Esophagus squamous epithelium (tissue), 5 donors: Measurements from ENCODE around the gene HTR2A. TPM values are rescaled to one million over a fixed set of nuclear protein-coding genes. Genes with fewer than 3 reads are reported as not detected.

ENCODE experiments used
- DNase-seq: peaks from one replicate; lab custom pipeline; 2025; lab: John Stamatoyannopoulos, UW
- H3K27ac ChIP-seq, 4 donors: fragments of 200-600 bp; sonication (generic); one replicate each; pipeline ENCODE4 v1.5.1; 2016 to 2019; ENCODE audit warnings: mild to moderate bottlenecking in 1 of 4
- H3K27me3 ChIP-seq, 4 donors: fragments of 200-600 bp; sonication (generic); 1 replicate in 3 of 4; 2 replicates in 1 of 4; pipeline versions ENCODE4 v1.5.1 to v1.6.0; 2017 to 2021; ENCODE audit warnings: antibody characterized with exemption in 1 of 4
- H3K36me3 ChIP-seq, 3 donors: fragments of 200-600 bp; sonication (generic); one replicate each; pipeline ENCODE4 v1.5.1; 2016 to 2019
- H3K4me1 ChIP-seq, 3 donors: fragments of 200-600 bp; sonication (generic); one replicate each; pipeline ENCODE4 v1.5.1; 2017 to 2019
- H3K4me3 ChIP-seq, 4 donors: fragments of 200-600 bp; sonication (generic); 1 replicate in 3 of 4; 2 replicates in 1 of 4; pipeline ENCODE4 v1.5.1; 2016 to 2019; ENCODE audit warnings: mild to moderate bottlenecking in 2 of 4, moderate library complexity in 1 of 4
- H3K9me3 ChIP-seq, 3 donors: fragments of 200-600 bp; sonication (generic); one replicate each; pipeline ENCODE4 v1.5.1; 2016 to 2019
- CTCF ChIP-seq, 6 experiments: fragments of 450-650 bp in 4 of 6; fragments of 200-600 bp in 2 of 6; sonication (generic) in 2 of 6; IDR thresholded peaks; one replicate each; pipeline ENCODE4 v1.5.1; 2016 to 2019; ENCODE audit warnings: antibody characterized with exemption in 6 of 6, mild to moderate bottlenecking in 4 of 6, moderate library complexity in 4 of 6
- POLR2A ChIP-seq, 4 donors: fragments of 450-650 bp; IDR thresholded peaks; one replicate each; pipeline ENCODE4 v1.6.1; 2017; ENCODE audit warnings: antibody characterized with exemption in 4 of 4, mild to moderate bottlenecking in 4 of 4, moderate library complexity in 3 of 4
- WGBS, 2 donors: methylation state at CpG; one replicate each; pipeline ENCODE4 v1.1.5; 2018; 5-methylcytosine and 5-hydroxymethylcytosine counted together
- intact Hi-C: fragments of 100-400 bp; cut with DNase I; formaldehyde crosslinking; loops from one replicate; pipeline ENCODE4 v1.15.0; 2022
- total RNA-seq, 4 donors: library from RNA; depleted of rRNA; stranded (reverse); fragments of >200 nt; gene quantifications; one replicate each; pipeline ENCODE4 v1.1.0, GENCODE V29; 2016
- donor health status: DM: yes; HTN: yes; CAD: no.

HTR2A gene
- total RNA-seq, 4 donors from 2014 or later: 0.03 to 0.19 TPM; not detected in 2

- TF ChIP-seq POLR2A (IDR thresholded peaks at IDR 0.05): no peak
- no peak for TF ChIP-seq CTCF (IDR thresholded peaks at IDR 0.05)
- no peaks in the 10 kb centered on the region for H3K36me3 ChIP-seq
- no peak for DNase-seq
- H3K4me3 ChIP-seq: no peak overlapping the region
- no peak overlapping the region for H3K27ac ChIP-seq
- WGBS, 2 donors: 74 to 91% methylated on average over 3 of the region's 3 CpGs
- H3K27me3 ChIP-seq: no peaks in the 10 kb centered on the region
- H3K4me1 ChIP-seq: no peaks in the 10 kb centered on the region
- intact Hi-C loops: no loop called here
- no peaks in the 10 kb centered on the region for H3K9me3 ChIP-seq
These were observed 41.2 kb downstream of the HTR2A start for GRCh38 chr13:46855664-46856063.

GRCh38 chr13:46855166-46855565, 41.7 kb downstream of the HTR2A start:
- no peak for DNase-seq
- no peaks in the 10 kb centered on the region for H3K27me3 ChIP-seq
- H3K4me1 ChIP-seq: no peaks in the 10 kb centered on the region
- H3K4me3 ChIP-seq: no peak overlapping the region
- H3K9me3 ChIP-seq: no peaks in the 10 kb centered on the region
- WGBS, 2 donors: 86 to 90% methylated on average over 1 to 2 of the region's 2 CpGs
- no peaks in the 10 kb centered on the region for H3K36me3 ChIP-seq
- no peak overlapping the region for H3K27ac ChIP-seq
- intact Hi-C loops: no loop called here
- TF ChIP-seq POLR2A (IDR thresholded peaks at IDR 0.05): no peak
- TF ChIP-seq CTCF (IDR thresholded peaks at IDR 0.05): no peak

- no peaks in the 10 kb centered on the region for H3K9me3 ChIP-seq
- 79 to 80% methylated on average over 5 to 8 of the region's 10 CpGs for WGBS, 2 donors
- no peaks in the 10 kb centered on the region for H3K27me3 ChIP-seq
- TF ChIP-seq POLR2A (IDR thresholded peaks at IDR 0.05): no peak
- TF ChIP-seq CTCF (IDR thresholded peaks at IDR 0.05): no peak
- DNase-seq: no peak
- intact Hi-C loops: no loop called here
- H3K36me3 ChIP-seq: no peaks in the 10 kb centered on the region
- no peak overlapping the region for H3K4me3 ChIP-seq
- no peaks in the 10 kb centered on the region for H3K4me1 ChIP-seq
- H3K27ac ChIP-seq: no peak overlapping the region
These were observed 44.7 kb downstream of the HTR2A start for GRCh38 chr13:46852168-46852567.

- WGBS, 2 donors: 100% methylated on average over 1 of the region's 1 CpG
- Histone ChIP-seq H3K9me3 (no peaks in the 10 kb centered on the region), H3K36me3 (no peaks in the 10 kb centered on the region), H3K27ac (no peak overlapping the region), H3K4me1 (no peaks in the 10 kb centered on the region), H3K4me3 (no peak overlapping the region), H3K27me3 (no peaks in the 10 kb centered on the region)
- no peak for DNase-seq
- TF ChIP-seq CTCF (IDR thresholded peaks at IDR 0.05) (no peak), POLR2A (IDR thresholded peaks at IDR 0.05) (no peak)
- intact Hi-C loops: no loop called here
These were observed 46.6 kb downstream of the HTR2A start for GRCh38 chr13:46850214-46850613.

GRCh38 chr13:46846726-46847125, 50.1 kb downstream of the HTR2A start:
- DNase-seq: no peak

More at GRCh38 chr13:46846726-46847125, 50.1 kb downstream of the HTR2A start:
- TF ChIP-seq CTCF (IDR thresholded peaks at IDR 0.05) (no peak), POLR2A (IDR thresholded peaks at IDR 0.05) (no peak)
- Histone ChIP-seq H3K27me3 (no peaks in the 10 kb centered on the region), H3K4me1 (no peaks in the 10 kb centered on the region), H3K4me3 (no peak overlapping the region), H3K9me3 (no peaks in the 10 kb centered on the region), H3K27ac (no peak overlapping the region), H3K36me3 (no peaks in the 10 kb centered on the region)
- 52 to 57% methylated on average over 2 of the region's 2 CpGs for WGBS, 2 donors
- intact Hi-C loops: no loop called here
